ENCODE measurements around the gene SPATS2. TPM values are rescaled to one million over a fixed set of nuclear protein-coding genes. Genes with fewer than 3 reads are reported as not detected.

The SPATS2 gene
- total RNA-seq, 2 experiments from 2014 or later = 6.1 to 6.4 TPM

GRCh38 chr12:49335955-49336644 lies 31.2 kb upstream of the SPATS2 start:
- ATAC-seq (ENCODE audit: poor library complexity) (no peak), DNase-seq (peak in 1 of 14 experiments; percentile 38)
- Mint-ChIP-seq H3K27me3 (peaks cover 90% of the 10 kb centered on the region), H3K27ac (no peak overlapping the region), H3K4me3 (no peak overlapping the region), H3K9me3 (no peaks in the 10 kb centered on the region), H3K4me1 (ENCODE audit: low read depth) (peaks cover 38% of the 10 kb centered on the region), H3K36me3 (ENCODE audit: low read depth) (no peaks in the 10 kb centered on the region)
- TF ChIP-seq, protein P1, sequence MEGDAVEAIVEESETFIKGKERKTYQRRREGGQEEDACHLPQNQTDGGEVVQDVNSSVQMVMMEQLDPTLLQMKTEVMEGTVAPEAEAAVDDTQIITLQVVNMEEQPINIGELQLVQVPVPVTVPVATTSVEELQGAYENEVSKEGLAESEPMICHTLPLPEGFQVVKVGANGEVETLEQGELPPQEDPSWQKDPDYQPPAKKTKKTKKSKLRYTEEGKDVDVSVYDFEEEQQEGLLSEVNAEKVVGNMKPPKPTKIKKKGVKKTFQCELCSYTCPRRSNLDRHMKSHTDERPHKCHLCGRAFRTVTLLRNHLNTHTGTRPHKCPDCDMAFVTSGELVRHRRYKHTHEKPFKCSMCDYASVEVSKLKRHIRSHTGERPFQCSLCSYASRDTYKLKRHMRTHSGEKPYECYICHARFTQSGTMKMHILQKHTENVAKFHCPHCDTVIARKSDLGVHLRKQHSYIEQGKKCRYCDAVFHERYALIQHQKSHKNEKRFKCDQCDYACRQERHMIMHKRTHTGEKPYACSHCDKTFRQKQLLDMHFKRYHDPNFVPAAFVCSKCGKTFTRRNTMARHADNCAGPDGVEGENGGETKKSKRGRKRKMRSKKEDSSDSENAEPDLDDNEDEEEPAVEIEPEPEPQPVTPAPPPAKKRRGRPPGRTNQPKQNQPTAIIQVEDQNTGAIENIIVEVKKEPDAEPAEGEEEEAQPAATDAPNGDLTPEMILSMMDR (IDR thresholded peaks at IDR 0.05) = no peak
- ChIA-PET POLR2A (interaction anchor here (1.0 to 2.8 kb wide), 2 partner anchors 11 to 13 kb away, joined by 3 to 7 read pairs; partner anchors contain the start of genes DNAJC22 and TROAP), CTCF (interaction anchor here (1.2 to 2.4 kb wide), 5 partner anchors 11 to 47 kb away, joined by 3 to 23 read pairs (median 10); partner anchors contain the start of gene TROAP)
- intact Hi-C loops (cut with DNase I, micrococcal nuclease) = no loop called here
- Histone ChIP-seq H3K4me3 (ENCODE audit: low read length) (no peak overlapping the region), H3K4me1 (ENCODE audit: insufficient read depth, low read length) (peaks cover 28% of the 10 kb centered on the region), H3K27me3 (ENCODE audit: control insufficient read depth in 1 of 2, insufficient read depth in 2 of 2, low read length in 2 of 2) (peaks cover 58 to 62% of the 10 kb centered on the region in 2 experiments), H3K36me3 (ENCODE audit: insufficient read depth, low read length) (no peaks in the 10 kb centered on the region), H3K9me3 (ENCODE audit: control insufficient read depth in 1 of 2, insufficient read depth in 1 of 2, low read length in 2 of 2) (peaks cover 0 to 8% of the 10 kb centered on the region in 2 experiments), H3K27ac (ENCODE audit: low read depth in 1 of 2, low read length in 2 of 2) (no peak overlapping the region)

DNA sequence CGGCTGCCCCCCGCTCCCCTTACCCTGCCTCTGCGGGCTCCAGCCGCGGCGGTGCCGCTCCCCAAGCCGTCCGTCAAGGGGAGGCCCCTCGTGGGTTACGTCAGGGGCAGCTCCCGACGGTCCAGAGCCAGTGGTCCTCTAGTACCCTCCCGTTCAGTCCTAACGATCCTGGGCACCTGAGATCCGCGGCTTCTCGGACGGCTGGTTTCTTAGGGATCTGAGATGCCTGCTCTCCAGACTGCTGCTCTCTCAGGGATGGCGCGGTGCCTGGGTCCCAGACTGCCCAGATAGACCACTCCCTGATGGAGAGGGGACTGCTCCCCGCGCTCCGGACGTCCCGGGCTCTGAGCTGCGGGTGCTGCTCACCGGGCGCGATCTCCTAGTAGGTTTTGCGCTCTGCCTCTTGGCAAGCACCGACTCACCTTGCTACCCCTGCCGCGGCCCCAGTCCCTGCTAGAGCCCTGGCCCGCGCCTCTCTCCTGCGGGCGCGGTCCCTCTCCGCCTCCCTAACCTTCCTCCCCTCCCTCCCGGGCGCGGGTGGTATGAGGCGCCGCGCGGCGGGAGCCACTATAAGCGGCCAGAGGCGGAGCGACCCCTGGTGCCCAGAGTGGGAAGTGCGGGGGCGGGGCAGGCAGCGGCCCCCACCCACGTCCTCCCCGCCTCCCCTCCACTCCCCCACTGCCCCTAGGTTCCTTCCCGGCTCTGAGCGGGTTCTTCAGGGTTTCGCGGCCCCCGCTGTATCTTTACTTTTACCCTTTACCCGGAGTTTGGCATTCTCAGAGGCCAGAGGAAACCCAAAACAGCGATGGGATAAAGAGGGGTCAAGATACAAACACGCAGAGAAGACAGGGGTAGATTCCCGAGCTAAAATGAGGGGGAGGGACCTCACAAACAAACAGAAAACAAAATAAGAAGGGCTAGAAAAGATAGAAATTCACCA lies 30.3 kb upstream of the SPATS2 start, which contains the start of gene C1QL4:
Gene C1QL4, minus strand, starts transcription at position 544 of the 940 bp plus-strand sequence. CDS start 711 bp downstream, outside the sequence.
- Histone ChIP-seq H3K36me3 (ENCODE audit: insufficient read depth, low read length) (no peaks in the 10 kb centered on the region), H3K9me3 (ENCODE audit: control insufficient read depth in 1 of 2, insufficient read depth in 1 of 2, low read length in 2 of 2) (peaks cover 0 to 8% of the 10 kb centered on the region in 2 experiments), H3K4me3 (ENCODE audit: low read length) (peak within 1 kb of the TSS; percentile 48), H3K27ac (ENCODE audit: low read depth in 1 of 2, low read length in 2 of 2) (no peak within 1 kb of the TSS), H3K27me3 (ENCODE audit: control insufficient read depth in 1 of 2, insufficient read depth in 2 of 2, low read length in 2 of 2) (peaks cover 60 to 70% of the 10 kb centered on the region in 2 experiments), H3K4me1 (ENCODE audit: insufficient read depth, low read length) (peaks cover 33% of the 10 kb centered on the region)
- POLR2A ChIA-PET = interaction anchor here (1.0 to 2.8 kb wide), 2 partner anchors 11 to 14 kb away, joined by 3 to 7 read pairs; partner anchors contain the start of genes DNAJC22 and TROAP
- peaks cover 42% of the 10 kb centered on the region for H3K4me1 Mint-ChIP-seq (ENCODE audit: low read depth)
- DNase-seq (peak; percentile 79 to 93 (median 87)), ATAC-seq (ENCODE audit: poor library complexity) (peak; percentile 97)
- intact Hi-C loops (cut with DNase I, micrococcal nuclease) = loop anchor here (1.0 kb wide), 2 partner anchors 14 to 49 kb away; partner anchors contain the start of gene TROAP (in 1 of the 2)
- H3K4me3 Mint-ChIP-seq = peak within 1 kb of the TSS; percentile 85
- no peak within 1 kb of the TSS for H3K27ac Mint-ChIP-seq
- peaks cover 88% of the 10 kb centered on the region for H3K27me3 Mint-ChIP-seq
- CTCF ChIA-PET = interaction anchor here (0.6 to 2.4 kb wide), 6 partner anchors 11 to 48 kb away, joined by 3 to 23 read pairs (median 8); partner anchors contain the start of gene TROAP
- H3K36me3 Mint-ChIP-seq (ENCODE audit: low read depth) = no peaks in the 10 kb centered on the region
- TF ChIP-seq, protein P1 (IDR thresholded peaks at IDR 0.05) = peak; percentile 98
- H3K9me3 Mint-ChIP-seq = no peaks in the 10 kb centered on the region

Measured in CD4-positive, alpha-beta T cell (primary cell).